Liver (tissue), 9 donors: ENCODE results near the gene HDAC5. TPM values are rescaled to one million over a fixed set of nuclear protein-coding genes. Genes with fewer than 3 reads are reported as not detected.

Experiments
- DNase-seq: peaks from one replicate; pipeline ENCODE4 v3.0.0-alpha.2; 2017; ENCODE audit warnings: low spot score
- H3K27ac ChIP-seq, 2 donors: one replicate each; pipeline ENCODE4 v1.7.0; 2013; ENCODE audit warnings: inconsistent platforms in 2 of 2, low read length in 2 of 2, control low read depth in 1 of 2, low read depth in 1 of 2, mild to moderate bottlenecking in 1 of 2
- H3K27me3 ChIP-seq, 4 donors: one replicate each; pipeline versions ENCODE4 v1.6.1 to v1.7.0; 2013; ENCODE audit warnings: low read length in 3 of 4, inconsistent platforms in 1 of 4, mild to moderate bottlenecking in 1 of 4, moderate library complexity in 1 of 4; ENCODE audit not compliant: control insufficient read depth in 4 of 4, insufficient read depth in 4 of 4
- H3K36me3 ChIP-seq, 4 donors: one replicate each; pipeline versions ENCODE4 v1.6.1 to v1.7.0; 2013; ENCODE audit warnings: low read length in 3 of 4, mild to moderate bottlenecking in 3 of 4, low read depth in 1 of 4, moderate library complexity in 1 of 4; ENCODE audit not compliant: control insufficient read depth in 4 of 4, insufficient read depth in 3 of 4
- H3K4me1 ChIP-seq, 4 donors: one replicate each; pipeline versions ENCODE4 v1.6.1 to v1.7.0; 2013; ENCODE audit warnings: low read length in 3 of 4, mild to moderate bottlenecking in 3 of 4, moderate library complexity in 1 of 4; ENCODE audit not compliant: control insufficient read depth in 4 of 4, insufficient read depth in 4 of 4
- H3K4me3 ChIP-seq, 3 donors: one replicate each; pipeline versions ENCODE4 v1.6.1 to v1.7.0; 2013; ENCODE audit warnings: low read length in 3 of 3, control low read depth in 1 of 3, low read depth in 1 of 3, mild to moderate bottlenecking in 1 of 3
- H3K9ac ChIP-seq, 2 donors: one replicate each; pipeline ENCODE4 v1.7.0; 2013; ENCODE audit warnings: low read length in 2 of 2, mild to moderate bottlenecking in 2 of 2, moderate library complexity in 2 of 2, control low read depth in 1 of 2, low read depth in 1 of 2
- H3K9me3 ChIP-seq, 4 donors: one replicate each; pipeline versions ENCODE4 v1.6.1 to v1.7.0; 2013; ENCODE audit warnings: low read length in 3 of 4; ENCODE audit not compliant: control insufficient read depth in 4 of 4
- EGR1 ChIP-seq, 2 donors: IDR thresholded peaks; 2 replicates each; pipeline ENCODE4 v1.6.1; 2016 to 2018; ENCODE audit warnings: antibody characterized with exemption in 2 of 2, low read depth in 2 of 2
- FOXA1 ChIP-seq: IDR thresholded peaks from 2 replicates; pipeline ENCODE4 v1.6.1; 2016; ENCODE audit warnings: antibody characterized with exemption
- FOXA2 ChIP-seq: IDR thresholded peaks from 2 replicates; pipeline ENCODE4 v1.6.1; 2016; ENCODE audit warnings: antibody characterized with exemption
- HNF4A ChIP-seq, 2 donors: conservative IDR thresholded peaks; 2 replicates each; pipeline ENCODE4 v1.6.1; 2016; ENCODE audit warnings: antibody characterized with exemption in 2 of 2, mild to moderate bottlenecking in 2 of 2
- JUND ChIP-seq, 2 donors: IDR thresholded peaks; 2 replicates each; pipeline ENCODE4 v1.6.1; 2016; ENCODE audit warnings: antibody characterized with exemption in 2 of 2
- NR2F2 ChIP-seq: IDR thresholded peaks from 2 replicates; pipeline ENCODE4 v1.6.1; 2016; ENCODE audit warnings: antibody characterized with exemption
- RAD21 ChIP-seq, 2 donors: IDR thresholded peaks; 2 replicates each; pipeline ENCODE4 v1.6.1; 2016; ENCODE audit warnings: antibody characterized with exemption in 2 of 2, mild to moderate bottlenecking in 2 of 2
- RXRA ChIP-seq, 2 donors: IDR thresholded peaks; 2 replicates each; pipeline ENCODE4 v1.6.1; 2017 to 2018; ENCODE audit warnings: antibody characterized with exemption in 2 of 2, mild to moderate bottlenecking in 1 of 2
- TAF1 ChIP-seq: conservative IDR thresholded peaks from 2 replicates; pipeline ENCODE4 v1.6.1; 2016; ENCODE audit warnings: antibody characterized with exemption, mild to moderate bottlenecking
- YY1 ChIP-seq: IDR thresholded peaks from 2 replicates; pipeline ENCODE4 v1.6.1; 2016; ENCODE audit warnings: antibody characterized with exemption, mild to moderate bottlenecking
- WGBS: extraction: QIAGEN DNeasy Blood & Tissue Kit; methylation state at CpG from one replicate; pipeline ENCODE4 v1.1.7; 2013; 5-methylcytosine and 5-hydroxymethylcytosine counted together
- polyA plus RNA-seq, 2 donors: library from polyadenylated mRNA; stranded (reverse) in 1 of 2; unstranded in 1 of 2; fragments of 200-250 nt in 1 of 2; fragments of >200 nt in 1 of 2; fragmentation: Nextera tagmentation in 1 of 2; extraction: Ambion mirVana in 1 of 2; gene quantifications; one replicate each; pipeline versions ENCODE4 v1.2.1 to v1.2.3, GENCODE V29; 2013 to 2015
- total RNA-seq, 2 donors: library from RNA; depleted of rRNA; stranded (reverse); fragments of >200 nt; gene quantifications; one replicate each; pipeline ENCODE4 v1.2.3, GENCODE V29; 2014
- TF ChIP-seq, protein P1 (sequence below): fragments of 150-350 bp; IDR thresholded peaks from 2 replicates; pipeline ENCODE4 v1.5.1; 2017; ENCODE audit warnings: improper control_type of control experiment, low read depth, low read length; ENCODE audit not compliant: missing input control
- TF ChIP-seq, protein P2 (sequence below): IDR thresholded peaks from 2 replicates; pipeline ENCODE4 v1.6.1; 2016; ENCODE audit warnings: antibody characterized with exemption
- TF ChIP-seq, protein P3 (sequence below): IDR thresholded peaks from 2 replicates; pipeline ENCODE4 v1.6.1; 2016; ENCODE audit warnings: antibody characterized with exemption, mild to moderate bottlenecking
- TF ChIP-seq, protein P4 (sequence below): IDR thresholded peaks from 2 replicates; pipeline ENCODE4 v1.6.1; 2016; ENCODE audit warnings: antibody characterized with exemption
- TF ChIP-seq, protein P5 (sequence below): IDR thresholded peaks from 2 replicates; pipeline ENCODE4 v1.6.1; 2016; ENCODE audit warnings: antibody characterized with exemption
- donor health status: healthy.
- donor health status: healthy.
- donor health status: healthy.
- donor health status: healthy.
- donor health status: healthy.

HDAC5 gene
- total and polyA plus RNA-seq, 4 donors = 5.8 to 20.3 (median 14.4) TPM

DNA sequence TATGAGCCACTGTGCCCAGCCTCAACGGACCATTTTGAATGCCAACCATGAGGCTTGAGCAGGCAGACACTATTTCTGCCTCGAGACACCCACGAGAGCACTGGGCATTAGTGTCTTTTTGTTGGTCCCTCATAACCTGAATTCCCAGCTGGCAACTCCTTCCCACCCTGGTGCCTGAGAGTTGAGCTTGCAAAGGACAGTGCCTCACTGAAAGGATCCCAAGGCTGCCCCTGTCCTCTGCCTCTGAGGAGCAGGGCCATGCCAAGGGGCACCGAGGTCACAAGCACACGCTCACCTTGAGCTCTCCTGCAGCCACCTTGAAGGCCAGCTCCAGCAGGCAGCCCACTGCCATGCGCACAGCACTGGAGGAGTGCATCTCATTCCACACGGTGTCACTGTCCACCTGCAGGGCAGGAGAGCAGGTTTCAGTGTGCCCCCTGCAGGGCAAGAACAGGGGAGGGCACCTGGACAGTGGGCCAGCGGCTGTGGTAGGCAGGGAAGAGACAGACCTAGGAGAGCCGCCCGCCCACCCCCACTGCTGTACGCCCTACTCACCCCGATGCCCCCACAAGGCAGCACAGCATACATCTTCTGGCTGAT lies 40.1 kb downstream of the HDAC5 start (continued):
- TF ChIP-seq, protein P1, sequence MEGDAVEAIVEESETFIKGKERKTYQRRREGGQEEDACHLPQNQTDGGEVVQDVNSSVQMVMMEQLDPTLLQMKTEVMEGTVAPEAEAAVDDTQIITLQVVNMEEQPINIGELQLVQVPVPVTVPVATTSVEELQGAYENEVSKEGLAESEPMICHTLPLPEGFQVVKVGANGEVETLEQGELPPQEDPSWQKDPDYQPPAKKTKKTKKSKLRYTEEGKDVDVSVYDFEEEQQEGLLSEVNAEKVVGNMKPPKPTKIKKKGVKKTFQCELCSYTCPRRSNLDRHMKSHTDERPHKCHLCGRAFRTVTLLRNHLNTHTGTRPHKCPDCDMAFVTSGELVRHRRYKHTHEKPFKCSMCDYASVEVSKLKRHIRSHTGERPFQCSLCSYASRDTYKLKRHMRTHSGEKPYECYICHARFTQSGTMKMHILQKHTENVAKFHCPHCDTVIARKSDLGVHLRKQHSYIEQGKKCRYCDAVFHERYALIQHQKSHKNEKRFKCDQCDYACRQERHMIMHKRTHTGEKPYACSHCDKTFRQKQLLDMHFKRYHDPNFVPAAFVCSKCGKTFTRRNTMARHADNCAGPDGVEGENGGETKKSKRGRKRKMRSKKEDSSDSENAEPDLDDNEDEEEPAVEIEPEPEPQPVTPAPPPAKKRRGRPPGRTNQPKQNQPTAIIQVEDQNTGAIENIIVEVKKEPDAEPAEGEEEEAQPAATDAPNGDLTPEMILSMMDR = peak; percentile 76
- TF ChIP-seq HNF4A (conservative IDR thresholded peaks at IDR 0.05) = no peak
- no peak for TF ChIP-seq JUND (IDR thresholded peaks at IDR 0.05)
- TF ChIP-seq NR2F2 = no peak
- TF ChIP-seq, protein P2, sequence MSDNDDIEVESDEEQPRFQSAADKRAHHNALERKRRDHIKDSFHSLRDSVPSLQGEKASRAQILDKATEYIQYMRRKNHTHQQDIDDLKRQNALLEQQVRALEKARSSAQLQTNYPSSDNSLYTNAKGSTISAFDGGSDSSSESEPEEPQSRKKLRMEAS = no peak

DNA sequence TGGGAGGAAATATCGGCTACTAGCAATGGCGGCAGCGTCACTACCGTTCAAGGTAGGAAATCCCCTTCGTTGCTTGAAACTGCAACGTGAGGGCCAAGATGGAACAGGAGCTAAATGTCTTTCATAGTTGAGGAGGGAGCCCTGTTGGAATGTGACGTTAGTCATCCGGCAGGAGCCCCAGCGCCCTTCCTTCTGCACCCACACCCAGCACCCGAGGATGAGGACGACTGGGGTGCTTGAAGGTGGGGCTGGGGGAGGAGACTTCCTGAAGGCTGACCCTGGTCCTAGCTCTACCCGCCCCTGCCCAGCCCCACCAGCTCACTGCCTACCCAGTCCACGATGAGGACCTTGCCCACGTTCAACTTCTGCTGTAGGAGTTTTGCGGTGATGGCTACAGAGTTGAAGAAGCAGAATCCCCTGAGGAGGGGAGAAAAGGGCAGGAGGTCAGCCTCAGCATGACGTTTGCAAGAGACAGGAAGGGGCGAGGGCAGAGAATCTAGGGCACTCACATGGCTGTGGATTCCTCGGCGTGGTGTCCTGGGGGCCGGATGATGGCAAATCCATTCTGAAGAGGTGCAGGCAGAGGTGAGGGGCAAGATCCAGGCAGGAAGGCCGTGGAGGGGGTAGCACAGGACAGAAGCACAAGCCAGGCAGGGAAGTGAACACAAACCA lies 41.0 kb downstream of the HDAC5 start:
- Histone ChIP-seq H3K9ac (no peak overlapping the region), H3K9me3 (no peaks in the 10 kb centered on the region), H3K27ac (no peak overlapping the region), H3K27me3 (no peaks in the 10 kb centered on the region), H3K4me1 (peaks cover 0 to 10% (median 7%) of the 10 kb centered on the region in 4 donors), H3K4me3 (no peak overlapping the region), H3K36me3 (peaks cover 0 to 43% (median 21%) of the 10 kb centered on the region in 4 donors)
- 88% methylated on average over 21 of the region's 21 CpGs for WGBS
- TF ChIP-seq, protein P3, sequence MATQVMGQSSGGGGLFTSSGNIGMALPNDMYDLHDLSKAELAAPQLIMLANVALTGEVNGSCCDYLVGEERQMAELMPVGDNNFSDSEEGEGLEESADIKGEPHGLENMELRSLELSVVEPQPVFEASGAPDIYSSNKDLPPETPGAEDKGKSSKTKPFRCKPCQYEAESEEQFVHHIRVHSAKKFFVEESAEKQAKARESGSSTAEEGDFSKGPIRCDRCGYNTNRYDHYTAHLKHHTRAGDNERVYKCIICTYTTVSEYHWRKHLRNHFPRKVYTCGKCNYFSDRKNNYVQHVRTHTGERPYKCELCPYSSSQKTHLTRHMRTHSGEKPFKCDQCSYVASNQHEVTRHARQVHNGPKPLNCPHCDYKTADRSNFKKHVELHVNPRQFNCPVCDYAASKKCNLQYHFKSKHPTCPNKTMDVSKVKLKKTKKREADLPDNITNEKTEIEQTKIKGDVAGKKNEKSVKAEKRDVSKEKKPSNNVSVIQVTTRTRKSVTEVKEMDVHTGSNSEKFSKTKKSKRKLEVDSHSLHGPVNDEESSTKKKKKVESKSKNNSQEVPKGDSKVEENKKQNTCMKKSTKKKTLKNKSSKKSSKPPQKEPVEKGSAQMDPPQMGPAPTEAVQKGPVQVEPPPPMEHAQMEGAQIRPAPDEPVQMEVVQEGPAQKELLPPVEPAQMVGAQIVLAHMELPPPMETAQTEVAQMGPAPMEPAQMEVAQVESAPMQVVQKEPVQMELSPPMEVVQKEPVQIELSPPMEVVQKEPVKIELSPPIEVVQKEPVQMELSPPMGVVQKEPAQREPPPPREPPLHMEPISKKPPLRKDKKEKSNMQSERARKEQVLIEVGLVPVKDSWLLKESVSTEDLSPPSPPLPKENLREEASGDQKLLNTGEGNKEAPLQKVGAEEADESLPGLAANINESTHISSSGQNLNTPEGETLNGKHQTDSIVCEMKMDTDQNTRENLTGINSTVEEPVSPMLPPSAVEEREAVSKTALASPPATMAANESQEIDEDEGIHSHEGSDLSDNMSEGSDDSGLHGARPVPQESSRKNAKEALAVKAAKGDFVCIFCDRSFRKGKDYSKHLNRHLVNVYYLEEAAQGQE = no peak
- no peak for TF ChIP-seq YY1
- TF ChIP-seq RAD21 (IDR thresholded peaks at IDR 0.05) = no peak
- no peak for TF ChIP-seq TAF1
- TF ChIP-seq FOXA1 = no peak
- TF ChIP-seq HNF4A (conservative IDR thresholded peaks at IDR 0.05) = no peak
- TF ChIP-seq, protein P4, sequence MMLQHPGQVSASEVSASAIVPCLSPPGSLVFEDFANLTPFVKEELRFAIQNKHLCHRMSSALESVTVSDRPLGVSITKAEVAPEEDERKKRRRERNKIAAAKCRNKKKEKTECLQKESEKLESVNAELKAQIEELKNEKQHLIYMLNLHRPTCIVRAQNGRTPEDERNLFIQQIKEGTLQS = no peak
- TF ChIP-seq NR2F2 = no peak
- TF ChIP-seq FOXA2 = no peak
- DNase-seq = no peak

DNA sequence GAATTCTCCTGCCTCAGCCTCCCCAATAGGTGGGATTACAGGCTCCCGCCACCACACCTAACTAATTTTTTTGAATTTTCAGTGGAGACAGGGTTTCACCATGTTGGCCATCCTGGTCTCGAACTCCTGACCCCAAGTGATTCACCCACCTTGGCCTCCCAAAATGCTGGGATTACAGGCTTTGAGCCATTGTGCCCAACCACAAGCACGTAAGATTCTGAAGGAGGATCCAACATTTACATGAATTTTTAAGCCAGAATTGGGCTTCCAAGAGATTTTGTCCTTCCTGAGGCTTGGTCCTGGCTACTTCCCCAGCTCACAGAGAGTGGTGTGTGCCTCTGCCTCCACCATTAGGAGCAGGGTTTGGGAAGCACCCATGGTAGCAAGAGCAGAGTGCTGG lies 41.8 kb downstream of the HDAC5 start:
- Histone ChIP-seq H3K36me3 (peaks cover 0 to 43% (median 20%) of the 10 kb centered on the region in 4 donors), H3K4me3 (no peak overlapping the region), H3K4me1 (peaks cover 0 to 15% (median 14%) of the 10 kb centered on the region in 4 donors), H3K9me3 (no peaks in the 10 kb centered on the region), H3K9ac (no peak overlapping the region), H3K27me3 (no peaks in the 10 kb centered on the region), H3K27ac (no peak overlapping the region)
- no peak for DNase-seq
- WGBS = 97% methylated on average over 3 of the region's 3 CpGs
- TF ChIP-seq, protein P4 = no peak
- TF ChIP-seq TAF1 (no peak), JUND (IDR thresholded peaks at IDR 0.05) (no peak), FOXA2 (no peak), NR2F2 (no peak), RXRA (IDR thresholded peaks at IDR 0.05) (no peak), EGR1 (IDR thresholded peaks at IDR 0.05; ENCODE audit: low read depth in 2 of 2) (no peak), RAD21 (IDR thresholded peaks at IDR 0.05) (no peak)
- TF ChIP-seq, protein P1 = no peak
- TF ChIP-seq, protein P5, sequence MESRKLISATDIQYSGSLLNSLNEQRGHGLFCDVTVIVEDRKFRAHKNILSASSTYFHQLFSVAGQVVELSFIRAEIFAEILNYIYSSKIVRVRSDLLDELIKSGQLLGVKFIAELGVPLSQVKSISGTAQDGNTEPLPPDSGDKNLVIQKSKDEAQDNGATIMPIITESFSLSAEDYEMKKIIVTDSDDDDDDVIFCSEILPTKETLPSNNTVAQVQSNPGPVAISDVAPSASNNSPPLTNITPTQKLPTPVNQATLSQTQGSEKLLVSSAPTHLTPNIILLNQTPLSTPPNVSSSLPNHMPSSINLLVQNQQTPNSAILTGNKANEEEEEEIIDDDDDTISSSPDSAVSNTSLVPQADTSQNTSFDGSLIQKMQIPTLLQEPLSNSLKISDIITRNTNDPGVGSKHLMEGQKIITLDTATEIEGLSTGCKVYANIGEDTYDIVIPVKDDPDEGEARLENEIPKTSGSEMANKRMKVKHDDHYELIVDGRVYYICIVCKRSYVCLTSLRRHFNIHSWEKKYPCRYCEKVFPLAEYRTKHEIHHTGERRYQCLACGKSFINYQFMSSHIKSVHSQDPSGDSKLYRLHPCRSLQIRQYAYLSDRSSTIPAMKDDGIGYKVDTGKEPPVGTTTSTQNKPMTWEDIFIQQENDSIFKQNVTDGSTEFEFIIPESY = no peak
